Liver (tissue), 9 donors: ENCODE data around the gene TRIM46. TPM values are rescaled to one million over a fixed set of nuclear protein-coding genes. Genes with fewer than 3 reads are reported as not detected.
A peak's percentile ranks its signal among the peaks of the same experiment; 100 is the strongest.
"Not testable (repeated sequence)": the region's sequence is repeated elsewhere in the genome, so short reads cannot be mapped to it uniquely, and the experiment has no call there.

Experiments
- DNase-seq: peaks from one replicate; pipeline ENCODE4 v3.0.0-alpha.2; 2017; ENCODE audit warnings: low spot score
- H3K27ac ChIP-seq, 2 donors: one replicate each; pipeline ENCODE4 v1.7.0; 2013; ENCODE audit warnings: inconsistent platforms in 2 of 2, low read length in 2 of 2, control low read depth in 1 of 2, low read depth in 1 of 2, mild to moderate bottlenecking in 1 of 2
- H3K27me3 ChIP-seq, 4 donors: one replicate each; pipeline versions ENCODE4 v1.6.1 to v1.7.0; 2013; ENCODE audit warnings: low read length in 3 of 4, inconsistent platforms in 1 of 4, mild to moderate bottlenecking in 1 of 4, moderate library complexity in 1 of 4; ENCODE audit not compliant: control insufficient read depth in 4 of 4, insufficient read depth in 4 of 4
- H3K36me3 ChIP-seq, 4 donors: one replicate each; pipeline versions ENCODE4 v1.6.1 to v1.7.0; 2013; ENCODE audit warnings: low read length in 3 of 4, mild to moderate bottlenecking in 3 of 4, low read depth in 1 of 4, moderate library complexity in 1 of 4; ENCODE audit not compliant: control insufficient read depth in 4 of 4, insufficient read depth in 3 of 4
- H3K4me1 ChIP-seq, 4 donors: one replicate each; pipeline versions ENCODE4 v1.6.1 to v1.7.0; 2013; ENCODE audit warnings: low read length in 3 of 4, mild to moderate bottlenecking in 3 of 4, moderate library complexity in 1 of 4; ENCODE audit not compliant: control insufficient read depth in 4 of 4, insufficient read depth in 4 of 4
- H3K4me3 ChIP-seq, 3 donors: one replicate each; pipeline versions ENCODE4 v1.6.1 to v1.7.0; 2013; ENCODE audit warnings: low read length in 3 of 3, control low read depth in 1 of 3, low read depth in 1 of 3, mild to moderate bottlenecking in 1 of 3
- H3K9ac ChIP-seq, 2 donors: one replicate each; pipeline ENCODE4 v1.7.0; 2013; ENCODE audit warnings: low read length in 2 of 2, mild to moderate bottlenecking in 2 of 2, moderate library complexity in 2 of 2, control low read depth in 1 of 2, low read depth in 1 of 2
- H3K9me3 ChIP-seq, 4 donors: one replicate each; pipeline versions ENCODE4 v1.6.1 to v1.7.0; 2013; ENCODE audit warnings: low read length in 3 of 4; ENCODE audit not compliant: control insufficient read depth in 4 of 4
- FOXA2 ChIP-seq: IDR thresholded peaks from 2 replicates; pipeline ENCODE4 v1.6.1; 2016; ENCODE audit warnings: antibody characterized with exemption
- GABPA ChIP-seq, 2 donors: IDR thresholded peaks in 1 of 2; conservative IDR thresholded peaks in 1 of 2; 2 replicates each; pipeline ENCODE4 v1.6.1; 2016; ENCODE audit warnings: antibody characterized with exemption in 2 of 2, mild to moderate bottlenecking in 1 of 2, moderate library complexity in 1 of 2
- HNF4G ChIP-seq: IDR thresholded peaks from 2 replicates; pipeline ENCODE4 v1.6.1; 2016; ENCODE audit warnings: antibody characterized with exemption
- RAD21 ChIP-seq, 2 donors: IDR thresholded peaks; 2 replicates each; pipeline ENCODE4 v1.6.1; 2016; ENCODE audit warnings: antibody characterized with exemption in 2 of 2, mild to moderate bottlenecking in 2 of 2
- REST ChIP-seq: IDR thresholded peaks from 2 replicates; pipeline ENCODE4 v1.6.1; 2016; ENCODE audit warnings: antibody characterized with exemption, mild to moderate bottlenecking
- TAF1 ChIP-seq: conservative IDR thresholded peaks from 2 replicates; pipeline ENCODE4 v1.6.1; 2016; ENCODE audit warnings: antibody characterized with exemption, mild to moderate bottlenecking
- YY1 ChIP-seq: IDR thresholded peaks from 2 replicates; pipeline ENCODE4 v1.6.1; 2016; ENCODE audit warnings: antibody characterized with exemption, mild to moderate bottlenecking
- WGBS: extraction: QIAGEN DNeasy Blood & Tissue Kit; methylation state at CpG from one replicate; pipeline ENCODE4 v1.1.7; 2013; 5-methylcytosine and 5-hydroxymethylcytosine counted together
- polyA plus RNA-seq, 2 donors: library from polyadenylated mRNA; stranded (reverse) in 1 of 2; unstranded in 1 of 2; fragments of 200-250 nt in 1 of 2; fragments of >200 nt in 1 of 2; fragmentation: Nextera tagmentation in 1 of 2; extraction: Ambion mirVana in 1 of 2; gene quantifications; one replicate each; pipeline versions ENCODE4 v1.2.1 to v1.2.3, GENCODE V29; 2013 to 2015
- total RNA-seq, 2 donors: library from RNA; depleted of rRNA; stranded (reverse); fragments of >200 nt; gene quantifications; one replicate each; pipeline ENCODE4 v1.2.3, GENCODE V29; 2014
- TF ChIP-seq, protein P1 (sequence below): fragments of 150-350 bp; IDR thresholded peaks from 2 replicates; pipeline ENCODE4 v1.5.1; 2017; ENCODE audit warnings: improper control_type of control experiment, low read depth, low read length; ENCODE audit not compliant: missing input control
- donor health status: healthy.
- donor health status: healthy.
- donor health status: healthy.
- donor health status: healthy.
- donor health status: healthy.

The TRIM46 gene
- total and polyA plus RNA-seq, 4 donors: 0.07 to 0.17 (median 0.13) TPM

DNA sequence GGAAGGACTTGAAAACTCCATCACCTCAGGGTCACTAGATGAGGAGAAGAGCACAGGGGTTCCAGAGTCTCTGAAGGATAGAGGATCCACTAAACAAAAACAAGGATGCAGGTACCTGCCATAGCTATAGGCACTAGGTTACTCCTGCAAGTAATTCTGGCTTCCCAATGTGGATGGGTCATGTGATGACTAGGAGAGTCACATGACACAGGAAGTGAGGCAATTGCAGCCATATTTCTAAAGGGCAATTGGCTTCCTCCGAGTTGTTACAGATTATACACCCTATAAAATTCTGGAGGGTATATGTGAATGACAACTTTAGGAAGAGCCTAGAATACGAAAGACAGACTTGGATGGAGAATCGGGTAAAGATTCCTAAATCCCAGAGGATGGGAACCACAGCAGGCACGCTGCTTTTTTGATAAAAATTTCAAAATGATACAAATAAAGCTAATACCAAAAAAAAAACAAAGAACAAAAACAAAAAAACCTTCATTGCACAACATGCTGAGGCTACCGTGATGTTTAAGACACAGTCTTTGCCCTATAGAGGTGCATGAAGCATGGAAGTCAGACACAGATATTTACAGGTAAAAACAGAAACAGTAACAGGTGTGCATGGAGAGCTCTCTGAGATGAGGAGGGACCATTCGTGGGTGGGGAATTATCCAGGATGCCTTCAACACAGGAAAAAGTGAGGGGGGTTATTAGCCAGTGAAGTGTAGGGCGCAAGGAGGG is 45.4 kb downstream of the TRIM46 start:
- DNase-seq: no peak
- Histone ChIP-seq H3K27me3 (no peaks in the 10 kb centered on the region), H3K4me3 (peak overlapping the region in 1 of 3 donors; percentile 15), H3K9me3 (no peaks in the 10 kb centered on the region), H3K27ac (no peak overlapping the region), H3K4me1 (peaks cover 0 to 3% (median 1%) of the 10 kb centered on the region in 4 donors), H3K9ac (no peak overlapping the region), H3K36me3 (no peaks in the 10 kb centered on the region)
- TF ChIP-seq YY1 (peak; percentile 99), REST (no peak), TAF1 (no peak), HNF4G (no peak), FOXA2 (no peak), RAD21 (IDR thresholded peaks at IDR 0.05) (no peak), GABPA (IDR thresholded peaks at IDR 0.05 in 1 of 2, conservative IDR thresholded peaks at IDR 0.05 in 1 of 2) (peak in 1 of 2 donors; percentile 20)
- TF ChIP-seq, protein P1, sequence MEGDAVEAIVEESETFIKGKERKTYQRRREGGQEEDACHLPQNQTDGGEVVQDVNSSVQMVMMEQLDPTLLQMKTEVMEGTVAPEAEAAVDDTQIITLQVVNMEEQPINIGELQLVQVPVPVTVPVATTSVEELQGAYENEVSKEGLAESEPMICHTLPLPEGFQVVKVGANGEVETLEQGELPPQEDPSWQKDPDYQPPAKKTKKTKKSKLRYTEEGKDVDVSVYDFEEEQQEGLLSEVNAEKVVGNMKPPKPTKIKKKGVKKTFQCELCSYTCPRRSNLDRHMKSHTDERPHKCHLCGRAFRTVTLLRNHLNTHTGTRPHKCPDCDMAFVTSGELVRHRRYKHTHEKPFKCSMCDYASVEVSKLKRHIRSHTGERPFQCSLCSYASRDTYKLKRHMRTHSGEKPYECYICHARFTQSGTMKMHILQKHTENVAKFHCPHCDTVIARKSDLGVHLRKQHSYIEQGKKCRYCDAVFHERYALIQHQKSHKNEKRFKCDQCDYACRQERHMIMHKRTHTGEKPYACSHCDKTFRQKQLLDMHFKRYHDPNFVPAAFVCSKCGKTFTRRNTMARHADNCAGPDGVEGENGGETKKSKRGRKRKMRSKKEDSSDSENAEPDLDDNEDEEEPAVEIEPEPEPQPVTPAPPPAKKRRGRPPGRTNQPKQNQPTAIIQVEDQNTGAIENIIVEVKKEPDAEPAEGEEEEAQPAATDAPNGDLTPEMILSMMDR: no peak
- 38% methylated on average over 7 of the region's 7 CpGs for WGBS

DNA sequence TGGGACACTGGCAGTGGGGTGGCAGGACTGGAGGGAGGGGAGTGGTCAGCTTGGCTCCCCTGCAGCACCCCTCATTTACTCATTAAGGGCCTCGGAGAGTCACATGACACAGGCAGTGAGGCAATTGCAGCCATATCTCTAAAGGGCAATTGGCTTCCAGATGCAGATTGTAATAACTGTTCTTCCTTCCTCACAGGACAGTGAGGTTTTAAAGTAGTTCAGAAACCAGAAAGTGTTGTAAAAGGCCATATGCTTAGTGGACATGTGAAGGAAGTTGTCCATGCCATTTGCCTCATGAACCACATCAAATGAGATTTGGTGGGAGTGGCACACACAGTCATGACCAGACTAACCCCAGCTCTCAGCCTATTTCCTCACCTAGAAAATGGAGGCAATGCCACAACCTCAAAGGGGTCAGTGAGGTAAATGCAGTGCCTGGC is 46.0 kb downstream of the TRIM46 start:
- H3K4me1 ChIP-seq: peaks cover 0 to 3% (median 1%) of the 10 kb centered on the region in 4 donors
- WGBS: 13% methylated on average over 1 of the region's 1 CpG
- H3K9me3 ChIP-seq: no peaks in the 10 kb centered on the region
- no peaks in the 10 kb centered on the region for H3K36me3 ChIP-seq
- H3K27me3 ChIP-seq: no peaks in the 10 kb centered on the region
- no peak overlapping the region for H3K27ac ChIP-seq
- no peak overlapping the region for H3K4me3 ChIP-seq
- TF ChIP-seq YY1 (peak; percentile 87), RAD21 (IDR thresholded peaks at IDR 0.05) (no peak)
- H3K9ac ChIP-seq: no peak overlapping the region
- no peak for DNase-seq

DNA sequence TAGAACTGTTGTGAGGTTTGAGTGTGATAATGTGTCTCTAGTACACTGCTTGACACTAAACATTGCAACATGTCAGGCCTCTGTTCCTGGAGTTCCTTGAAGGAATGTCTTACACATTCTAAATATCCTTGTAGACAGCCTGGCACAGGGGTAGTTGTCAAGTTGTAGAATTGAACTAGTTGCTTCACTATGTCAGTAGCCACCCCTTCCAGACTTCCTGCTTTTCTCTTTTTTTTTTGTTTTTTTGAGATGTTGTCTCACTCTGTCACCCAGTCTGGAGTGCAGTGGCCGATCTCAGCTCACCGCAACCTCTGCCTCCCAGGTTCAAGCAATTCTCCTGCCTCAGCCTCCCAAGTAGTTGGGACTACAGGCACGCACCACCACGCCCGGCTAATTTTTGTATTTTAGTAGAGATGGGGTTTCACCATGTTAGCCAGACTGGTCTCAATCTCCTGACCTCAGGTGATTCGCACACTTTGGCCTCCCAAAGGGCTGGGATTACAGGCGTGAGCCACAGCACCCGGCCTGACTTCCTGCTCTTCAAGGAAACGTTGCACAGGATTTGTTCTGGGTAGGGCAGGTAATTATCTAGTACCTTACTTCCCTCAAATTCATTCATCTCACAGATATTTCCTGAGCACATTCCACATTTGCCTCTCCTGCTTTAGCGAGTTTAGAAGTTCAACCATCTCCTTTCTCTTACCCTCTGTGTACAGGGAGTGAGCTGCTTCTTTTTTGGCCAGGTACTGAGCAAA is 46.7 kb downstream of the TRIM46 start:
- H3K9ac ChIP-seq, H3K27ac ChIP-seq, H3K27me3 ChIP-seq, H3K36me3 ChIP-seq, DNase-seq, H3K9me3 ChIP-seq, H3K4me3 ChIP-seq, H3K4me1 ChIP-seq: not testable (repeated sequence)
- 87% methylated on average over 10 of the region's 10 CpGs for WGBS
